HepG2 (cell line): ENCODE results near the gene SEC16A. TPM values are rescaled to one million over a fixed set of nuclear protein-coding genes. Genes with fewer than 3 reads are reported as not detected.
A peak's percentile ranks its signal among the peaks of the same experiment; 100 is the strongest.

ENCODE experiments used
- ELF1 ChIP-seq: sonication (generic); formaldehyde crosslinking; IDR thresholded peaks from 2 replicates; pipeline ENCODE4 v1.4.0; 2020; ENCODE audit warnings: missing genetic modification reagents
- EP300 ChIP-seq, 3 experiments: sonication (generic) in 1 of 3; formaldehyde crosslinking in 1 of 3; IDR thresholded peaks; 2 replicates each; pipeline versions ENCODE4 v1.5.1 to v1.6.1; 2011 to 2020; ENCODE audit warnings: low read depth in 2 of 3, low read length in 2 of 3, borderline replicate concordance in 1 of 3, improper control_type of control experiment in 1 of 3, mild to moderate bottlenecking in 1 of 3, missing genetic modification reagents in 1 of 3, moderate library complexity in 1 of 3
- HNF4G ChIP-seq, 2 experiments: sonication (generic) in 1 of 2; formaldehyde crosslinking in 1 of 2; IDR thresholded peaks; 2 replicates each; pipeline versions ENCODE4 v1.4.0 to v1.6.1; 2011 to 2020; ENCODE audit warnings: borderline replicate concordance in 2 of 2, low read depth in 2 of 2, mild to moderate bottlenecking in 2 of 2, low read length in 1 of 2, missing genetic modification reagents in 1 of 2, moderate library complexity in 1 of 2
- NFE2L2 ChIP-seq: fragments of 150-350 bp; IDR thresholded peaks from 2 replicates; pipeline ENCODE4 v1.6.1; 2014; ENCODE audit warnings: low read length
- ZNF264 ChIP-seq: sonication (generic); formaldehyde crosslinking; IDR thresholded peaks from 2 replicates; pipeline ENCODE4 v1.4.0; 2020; ENCODE audit warnings: missing genetic modification reagents
- ZNF468 ChIP-seq: sonication (generic); formaldehyde crosslinking; IDR thresholded peaks from 2 replicates; pipeline ENCODE4 v1.8.0; 2022; ENCODE audit warnings: mild to moderate bottlenecking, moderate library complexity, missing genetic modification reagents
- polyA plus RNA-seq, 8 experiments: library from polyadenylated mRNA; depleted of rRNA in 3 of 8; stranded (reverse) in 7 of 8; unstranded in 1 of 8; fragments of >200 nt; fragmentation: Illumina TruSeq in 4 of 8; extraction: Trizol in 4 of 8; gene quantifications; 2 replicates each; pipeline versions ENCODE4 v1.2.1 to v1.2.3, GENCODE V29; 2011 to 2016; ENCODE audit warnings: low read depth in 4 of 8, missing spikeins in 1 of 8, mixed read lengths in 1 of 8; ENCODE audit not compliant: insufficient read depth in 1 of 8
- total RNA-seq, 5 experiments: library from RNA; depleted of rRNA; stranded (reverse); fragments of >200 nt; fragmentation: Illumina TruSeq; extraction: Trizol; gene quantifications; 2 replicates each; pipeline ENCODE4 v1.2.3, GENCODE V29; 2016; ENCODE audit warnings: low read depth in 1 of 5
- TF ChIP-seq, protein P1 (sequence below): sonication (generic); formaldehyde crosslinking; IDR thresholded peaks from 2 replicates; pipeline ENCODE4 v1.5.0; 2020; ENCODE audit warnings: mild to moderate bottlenecking, missing genetic modification reagents, borderline replicate concordance
- TF ChIP-seq, protein P2 (sequence below): sonication (generic); formaldehyde crosslinking; IDR thresholded peaks from 2 replicates; pipeline ENCODE4 v1.9.0; 2022; ENCODE audit warnings: missing genetic modification reagents, mild to moderate bottlenecking, borderline replicate concordance
- TF ChIP-seq, protein P3 (sequence below): sonication (generic); formaldehyde crosslinking; IDR thresholded peaks from 2 replicates; pipeline ENCODE4 v1.5.0; 2020; ENCODE audit warnings: mild to moderate bottlenecking, missing genetic modification reagents
- TF ChIP-seq, protein P4 (sequence below): sonication (generic); formaldehyde crosslinking; IDR thresholded peaks from 2 replicates; pipeline ENCODE4 v1.5.1; 2020; ENCODE audit warnings: missing genetic modification reagents, mild to moderate bottlenecking, borderline replicate concordance

SEC16A gene
- total and polyA plus RNA-seq, 2 of the 13 experiments (the other 11 are each of a cell fraction or from before 2014, with no cell fraction given), result 15.9 to 18.9 TPM

DNA sequence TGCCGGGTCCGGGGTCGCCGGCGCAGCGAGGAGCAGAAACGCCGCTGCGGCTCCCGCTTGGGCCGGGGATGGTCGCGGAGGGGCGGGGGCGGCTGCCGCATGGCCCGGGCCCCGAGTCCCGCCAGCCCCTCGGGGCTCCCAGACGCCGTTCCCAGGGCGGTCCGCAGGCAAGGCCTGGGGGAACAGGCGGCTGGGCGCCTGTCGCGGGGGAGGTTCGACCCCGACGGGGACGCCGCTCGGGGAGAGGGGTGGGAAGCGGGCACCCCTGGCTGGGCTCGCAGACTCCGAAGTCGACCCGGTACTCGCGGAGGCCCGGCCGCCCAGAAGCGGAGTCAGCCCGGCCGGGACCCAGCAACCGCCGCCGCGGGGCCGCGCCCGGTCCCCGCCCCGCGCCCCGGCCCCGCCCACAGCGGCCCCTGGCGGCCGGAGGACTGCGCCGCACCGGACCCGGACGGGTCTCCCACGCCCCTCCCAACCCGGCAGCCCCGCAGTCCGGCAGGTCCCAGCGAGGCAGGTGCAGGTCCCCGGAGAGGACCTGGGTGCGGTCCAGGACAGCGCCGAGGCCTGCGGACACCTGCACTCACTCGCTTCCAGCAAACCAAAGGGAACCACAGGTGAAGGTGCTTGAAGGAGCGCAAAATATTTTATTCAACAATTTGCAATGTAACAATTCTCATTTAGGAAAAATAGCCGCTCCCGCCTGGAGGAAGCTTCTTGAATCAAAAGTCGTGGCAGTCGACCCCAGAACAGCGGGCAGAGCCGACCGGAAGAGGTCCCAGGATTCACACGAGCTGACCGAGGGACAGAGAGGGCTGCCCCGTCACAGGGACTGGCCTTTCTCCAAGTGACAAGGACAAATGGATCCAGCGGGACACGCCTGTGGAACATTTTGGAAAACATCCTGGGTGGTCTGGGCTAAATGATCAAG is 43.1 kb downstream of the SEC16A start, which contains the start of gene INPP5E (continued):
- TF ChIP-seq, protein P1, sequence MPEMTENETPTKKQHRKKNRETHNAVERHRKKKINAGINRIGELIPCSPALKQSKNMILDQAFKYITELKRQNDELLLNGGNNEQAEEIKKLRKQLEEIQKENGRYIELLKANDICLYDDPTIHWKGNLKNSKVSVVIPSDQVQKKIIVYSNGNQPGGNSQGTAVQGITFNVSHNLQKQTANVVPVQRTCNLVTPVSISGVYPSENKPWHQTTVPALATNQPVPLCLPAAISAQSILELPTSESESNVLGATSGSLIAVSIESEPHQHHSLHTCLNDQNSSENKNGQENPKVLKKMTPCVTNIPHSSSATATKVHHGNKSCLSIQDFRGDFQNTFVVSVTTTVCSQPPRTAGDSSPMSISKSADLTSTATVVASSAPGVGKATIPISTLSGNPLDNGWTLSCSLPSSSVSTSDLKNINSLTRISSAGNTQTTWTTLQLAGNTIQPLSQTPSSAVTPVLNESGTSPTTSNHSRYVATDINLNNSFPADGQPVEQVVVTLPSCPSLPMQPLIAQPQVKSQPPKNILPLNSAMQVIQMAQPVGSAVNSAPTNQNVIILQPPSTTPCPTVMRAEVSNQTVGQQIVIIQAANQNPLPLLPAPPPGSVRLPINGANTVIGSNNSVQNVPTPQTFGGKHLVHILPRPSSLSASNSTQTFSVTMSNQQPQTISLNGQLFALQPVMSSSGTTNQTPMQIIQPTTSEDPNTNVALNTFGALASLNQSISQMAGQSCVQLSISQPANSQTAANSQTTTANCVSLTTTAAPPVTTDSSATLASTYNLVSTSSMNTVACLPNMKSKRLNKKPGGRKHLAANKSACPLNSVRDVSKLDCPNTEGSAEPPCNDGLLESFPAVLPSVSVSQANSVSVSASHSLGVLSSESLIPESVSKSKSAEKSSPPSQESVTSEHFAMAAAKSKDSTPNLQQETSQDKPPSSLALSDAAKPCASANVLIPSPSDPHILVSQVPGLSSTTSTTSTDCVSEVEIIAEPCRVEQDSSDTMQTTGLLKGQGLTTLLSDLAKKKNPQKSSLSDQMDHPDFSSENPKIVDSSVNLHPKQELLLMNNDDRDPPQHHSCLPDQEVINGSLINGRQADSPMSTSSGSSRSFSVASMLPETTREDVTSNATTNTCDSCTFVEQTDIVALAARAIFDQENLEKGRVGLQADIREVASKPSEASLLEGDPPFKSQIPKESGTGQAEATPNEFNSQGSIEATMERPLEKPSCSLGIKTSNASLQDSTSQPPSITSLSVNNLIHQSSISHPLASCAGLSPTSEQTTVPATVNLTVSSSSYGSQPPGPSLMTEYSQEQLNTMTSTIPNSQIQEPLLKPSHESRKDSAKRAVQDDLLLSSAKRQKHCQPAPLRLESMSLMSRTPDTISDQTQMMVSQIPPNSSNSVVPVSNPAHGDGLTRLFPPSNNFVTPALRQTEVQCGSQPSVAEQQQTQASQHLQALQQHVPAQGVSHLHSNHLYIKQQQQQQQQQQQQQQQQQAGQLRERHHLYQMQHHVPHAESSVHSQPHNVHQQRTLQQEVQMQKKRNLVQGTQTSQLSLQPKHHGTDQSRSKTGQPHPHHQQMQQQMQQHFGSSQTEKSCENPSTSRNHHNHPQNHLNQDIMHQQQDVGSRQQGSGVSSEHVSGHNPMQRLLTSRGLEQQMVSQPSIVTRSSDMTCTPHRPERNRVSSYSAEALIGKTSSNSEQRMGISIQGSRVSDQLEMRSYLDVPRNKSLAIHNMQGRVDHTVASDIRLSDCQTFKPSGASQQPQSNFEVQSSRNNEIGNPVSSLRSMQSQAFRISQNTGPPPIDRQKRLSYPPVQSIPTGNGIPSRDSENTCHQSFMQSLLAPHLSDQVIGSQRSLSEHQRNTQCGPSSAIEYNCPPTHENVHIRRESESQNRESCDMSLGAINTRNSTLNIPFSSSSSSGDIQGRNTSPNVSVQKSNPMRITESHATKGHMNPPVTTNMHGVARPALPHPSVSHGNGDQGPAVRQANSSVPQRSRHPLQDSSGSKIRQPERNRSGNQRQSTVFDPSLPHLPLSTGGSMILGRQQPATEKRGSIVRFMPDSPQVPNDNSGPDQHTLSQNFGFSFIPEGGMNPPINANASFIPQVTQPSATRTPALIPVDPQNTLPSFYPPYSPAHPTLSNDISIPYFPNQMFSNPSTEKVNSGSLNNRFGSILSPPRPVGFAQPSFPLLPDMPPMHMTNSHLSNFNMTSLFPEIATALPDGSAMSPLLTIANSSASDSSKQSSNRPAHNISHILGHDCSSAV, result no peak
- no peak for TF ChIP-seq EP300 (IDR thresholded peaks at IDR 0.05; ENCODE audit: low read depth in 2 of 2, low read length in 2 of 2)
- TF ChIP-seq EP300 (CRISPR knock-in tag; IDR thresholded peaks at IDR 0.05; ENCODE audit: borderline replicate concordance), result no peak
- TF ChIP-seq, protein P2, sequence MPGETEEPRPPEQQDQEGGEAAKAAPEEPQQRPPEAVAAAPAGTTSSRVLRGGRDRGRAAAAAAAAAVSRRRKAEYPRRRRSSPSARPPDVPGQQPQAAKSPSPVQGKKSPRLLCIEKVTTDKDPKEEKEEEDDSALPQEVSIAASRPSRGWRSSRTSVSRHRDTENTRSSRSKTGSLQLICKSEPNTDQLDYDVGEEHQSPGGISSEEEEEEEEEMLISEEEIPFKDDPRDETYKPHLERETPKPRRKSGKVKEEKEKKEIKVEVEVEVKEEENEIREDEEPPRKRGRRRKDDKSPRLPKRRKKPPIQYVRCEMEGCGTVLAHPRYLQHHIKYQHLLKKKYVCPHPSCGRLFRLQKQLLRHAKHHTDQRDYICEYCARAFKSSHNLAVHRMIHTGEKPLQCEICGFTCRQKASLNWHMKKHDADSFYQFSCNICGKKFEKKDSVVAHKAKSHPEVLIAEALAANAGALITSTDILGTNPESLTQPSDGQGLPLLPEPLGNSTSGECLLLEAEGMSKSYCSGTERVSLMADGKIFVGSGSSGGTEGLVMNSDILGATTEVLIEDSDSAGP (CRISPR knock-in tag), result no peak
- TF ChIP-seq ZNF468, result 0 out of 2 replicates have a peak, but pooled peaks have one; percentile 15
- no peak for TF ChIP-seq HNF4G (IDR thresholded peaks at IDR 0.05; ENCODE audit: borderline replicate concordance, low read depth, low read length)
- no peak for TF ChIP-seq HNF4G (CRISPR knock-in tag; IDR thresholded peaks at IDR 0.05; ENCODE audit: borderline replicate concordance, low read depth)
- TF ChIP-seq, protein P3, sequence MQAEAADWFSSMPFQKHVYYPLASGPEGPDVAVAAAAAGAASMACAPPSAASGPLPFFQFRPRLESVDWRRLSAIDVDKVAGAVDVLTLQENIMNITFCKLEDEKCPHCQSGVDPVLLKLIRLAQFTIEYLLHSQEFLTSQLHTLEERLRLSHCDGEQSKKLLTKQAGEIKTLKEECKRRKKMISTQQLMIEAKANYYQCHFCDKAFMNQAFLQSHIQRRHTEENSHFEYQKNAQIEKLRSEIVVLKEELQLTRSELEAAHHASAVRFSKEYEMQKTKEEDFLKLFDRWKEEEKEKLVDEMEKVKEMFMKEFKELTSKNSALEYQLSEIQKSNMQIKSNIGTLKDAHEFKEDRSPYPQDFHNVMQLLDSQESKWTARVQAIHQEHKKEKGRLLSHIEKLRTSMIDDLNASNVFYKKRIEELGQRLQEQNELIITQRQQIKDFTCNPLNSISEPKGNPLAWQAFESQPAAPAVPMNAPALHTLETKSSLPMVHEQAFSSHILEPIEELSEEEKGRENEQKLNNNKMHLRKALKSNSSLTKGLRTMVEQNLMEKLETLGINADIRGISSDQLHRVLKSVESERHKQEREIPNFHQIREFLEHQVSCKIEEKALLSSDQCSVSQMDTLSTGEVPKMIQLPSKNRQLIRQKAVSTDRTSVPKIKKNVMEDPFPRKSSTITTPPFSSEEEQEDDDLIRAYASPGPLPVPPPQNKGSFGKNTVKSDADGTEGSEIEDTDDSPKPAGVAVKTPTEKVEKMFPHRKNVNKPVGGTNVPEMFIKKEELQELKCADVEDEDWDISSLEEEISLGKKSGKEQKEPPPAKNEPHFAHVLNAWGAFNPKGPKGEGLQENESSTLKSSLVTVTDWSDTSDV, result no peak
- TF ChIP-seq ELF1 (CRISPR knock-in tag), result no peak; the same call in 1 of the 2 replicates
- TF ChIP-seq ZNF264 (CRISPR knock-in tag), result no peak
- TF ChIP-seq, protein P4, sequence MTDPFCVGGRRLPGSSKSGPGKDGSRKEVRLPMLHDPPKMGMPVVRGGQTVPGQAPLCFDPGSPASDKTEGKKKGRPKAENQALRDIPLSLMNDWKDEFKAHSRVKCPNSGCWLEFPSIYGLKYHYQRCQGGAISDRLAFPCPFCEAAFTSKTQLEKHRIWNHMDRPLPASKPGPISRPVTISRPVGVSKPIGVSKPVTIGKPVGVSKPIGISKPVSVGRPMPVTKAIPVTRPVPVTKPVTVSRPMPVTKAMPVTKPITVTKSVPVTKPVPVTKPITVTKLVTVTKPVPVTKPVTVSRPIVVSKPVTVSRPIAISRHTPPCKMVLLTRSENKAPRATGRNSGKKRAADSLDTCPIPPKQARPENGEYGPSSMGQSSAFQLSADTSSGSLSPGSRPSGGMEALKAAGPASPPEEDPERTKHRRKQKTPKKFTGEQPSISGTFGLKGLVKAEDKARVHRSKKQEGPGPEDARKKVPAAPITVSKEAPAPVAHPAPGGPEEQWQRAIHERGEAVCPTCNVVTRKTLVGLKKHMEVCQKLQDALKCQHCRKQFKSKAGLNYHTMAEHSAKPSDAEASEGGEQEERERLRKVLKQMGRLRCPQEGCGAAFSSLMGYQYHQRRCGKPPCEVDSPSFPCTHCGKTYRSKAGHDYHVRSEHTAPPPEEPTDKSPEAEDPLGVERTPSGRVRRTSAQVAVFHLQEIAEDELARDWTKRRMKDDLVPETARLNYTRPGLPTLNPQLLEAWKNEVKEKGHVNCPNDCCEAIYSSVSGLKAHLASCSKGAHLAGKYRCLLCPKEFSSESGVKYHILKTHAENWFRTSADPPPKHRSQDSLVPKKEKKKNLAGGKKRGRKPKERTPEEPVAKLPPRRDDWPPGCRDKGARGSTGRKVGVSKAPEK, result no peak
- no peak for TF ChIP-seq NFE2L2
